HEK293T (cell line): ENCODE data around the gene PPP6R3.

Experiments used
- BHLHE40 ChIP-seq: fragments of 450-650 bp; IDR thresholded peaks from 2 replicates; pipeline ENCODE4 v1.6.1; 2016; ENCODE audit warnings: mild to moderate bottlenecking, moderate library complexity, borderline replicate concordance
- CTBP1 ChIP-seq: fragments of 450-650 bp; IDR thresholded peaks from 2 replicates; pipeline ENCODE4 v1.6.1; 2016; ENCODE audit warnings: borderline replicate concordance
- ELF4 ChIP-seq: fragments of 450-650 bp; IDR thresholded peaks from 2 replicates; pipeline ENCODE4 v1.6.1; 2017; ENCODE audit warnings: antibody characterized with exemption
- FOXM1 ChIP-seq: fragments of 450-650 bp; IDR thresholded peaks from 2 replicates; pipeline ENCODE4 v1.6.1; 2017; ENCODE audit warnings: mild to moderate bottlenecking, borderline replicate concordance
- HDGF ChIP-seq: fragments of 450-650 bp; IDR thresholded peaks from 2 replicates; pipeline ENCODE4 v1.6.1; 2017; ENCODE audit warnings: antibody characterized with exemption, borderline replicate concordance
- L3MBTL2 ChIP-seq: fragments of 450-650 bp; conservative IDR thresholded peaks from 2 replicates; pipeline ENCODE4 v1.6.1; 2016; ENCODE audit warnings: mild to moderate bottlenecking
- LEF1 ChIP-seq: fragments of 450-650 bp; IDR thresholded peaks from 2 replicates; pipeline ENCODE4 v1.6.1; 2017; ENCODE audit warnings: mild to moderate bottlenecking, borderline replicate concordance
- NFRKB ChIP-seq: fragments of 450-650 bp; IDR thresholded peaks from 2 replicates; pipeline ENCODE4 v1.6.1; 2016; ENCODE audit warnings: mild to moderate bottlenecking, moderate library complexity
- SP1 ChIP-seq: fragments of 450-650 bp; IDR thresholded peaks from 2 replicates; pipeline ENCODE4 v1.6.1; 2017
- SUZ12 ChIP-seq: fragments of 450-650 bp; IDR thresholded peaks from 2 replicates; pipeline ENCODE4 v1.6.1; 2016; ENCODE audit warnings: mild to moderate bottlenecking
- TF ChIP-seq, protein P1 (sequence below): fragments of 450-650 bp; IDR thresholded peaks from 2 replicates; pipeline ENCODE4 v1.6.1; 2016

DNA sequence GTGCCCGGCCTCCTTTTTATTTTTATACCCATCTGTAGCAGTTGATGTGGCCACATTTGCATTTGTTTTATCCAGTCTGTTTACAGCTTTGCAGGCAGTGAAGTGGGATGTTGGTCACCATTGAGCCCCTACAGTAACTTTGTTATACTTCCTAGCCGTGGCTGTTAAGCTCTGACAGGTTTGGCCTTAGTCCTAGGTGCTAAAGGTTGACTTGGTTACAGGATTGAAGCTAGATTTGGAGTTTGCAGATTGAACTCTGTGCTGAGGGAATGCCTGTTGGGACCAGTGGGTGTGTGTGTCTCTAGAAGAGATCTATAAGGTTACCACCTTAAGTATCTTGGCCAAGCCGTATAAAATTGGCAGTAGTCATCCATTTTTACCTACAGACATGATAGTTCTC is 91.2 kb downstream of the PPP6R3 start:
- TF ChIP-seq BHLHE40 (no peak), HDGF (no peak), L3MBTL2 (no peak), SP1 (no peak), FOXM1 (no peak), NFRKB (no peak), SUZ12 (no peak), LEF1 (no peak), ELF4 (no peak), CTBP1 (no peak)
- TF ChIP-seq, protein P1, sequence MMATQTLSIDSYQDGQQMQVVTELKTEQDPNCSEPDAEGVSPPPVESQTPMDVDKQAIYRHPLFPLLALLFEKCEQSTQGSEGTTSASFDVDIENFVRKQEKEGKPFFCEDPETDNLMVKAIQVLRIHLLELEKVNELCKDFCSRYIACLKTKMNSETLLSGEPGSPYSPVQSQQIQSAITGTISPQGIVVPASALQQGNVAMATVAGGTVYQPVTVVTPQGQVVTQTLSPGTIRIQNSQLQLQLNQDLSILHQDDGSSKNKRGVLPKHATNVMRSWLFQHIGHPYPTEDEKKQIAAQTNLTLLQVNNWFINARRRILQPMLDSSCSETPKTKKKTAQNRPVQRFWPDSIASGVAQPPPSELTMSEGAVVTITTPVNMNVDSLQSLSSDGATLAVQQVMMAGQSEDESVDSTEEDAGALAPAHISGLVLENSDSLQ, result no peak
